Hematopoietic multipotent progenitor cell (in vitro differentiated cells): ENCODE data around the gene ADTRP. TPM values are rescaled to one million over a fixed set of nuclear protein-coding genes. Genes with fewer than 3 reads are reported as not detected.

ENCODE experiments used
- DNase-seq, 3 donors: peaks; one replicate each; pipeline ENCODE4 v3.0.0-alpha.2; 2011 to 2015; ENCODE audit warnings: low read depth in 2 of 3, low spot score in 2 of 3
- small RNA-seq: library from RNA; depleted of rRNA; stranded (forward); fragments of <200 nt; gene quantifications from one replicate; pipeline ENCODE3, GENCODE V24; 2012
- total RNA-seq: library from RNA; depleted of rRNA; stranded (reverse); fragments of >200 nt; gene quantifications from one replicate; pipeline ENCODE4 v1.2.3, GENCODE V29; 2012

ADTRP gene
- total RNA-seq, 1 donor, result not detected

GRCh38 chr6:11668455-11668854 is 110.1 kb downstream of the ADTRP start:
- DNase-seq, result no peak

GRCh38 chr6:11667876-11668275 is 110.7 kb downstream of the ADTRP start:
- DNase-seq, result no peak

- DNase-seq, result no peak
Observed at GRCh38 chr6:11665604-11666326, 112.8 kb downstream of the ADTRP start.

Small RNAs within 50 kb of the gene (small RNA-seq; reads per million reads assigned to genes)
- not detected for gene RF00272

Other genes starting within 250 kb of the ADTRP start
- 1.6 TPM for gene TMEM170B, start 241.1 kb downstream of the ADTRP start, total RNA-seq
- 27.7 TPM for gene HIVEP1, start 233.5 kb upstream of the ADTRP start, total RNA-seq